Measurements from ENCODE around the gene EYA4.

Gene EYA4

DNA sequence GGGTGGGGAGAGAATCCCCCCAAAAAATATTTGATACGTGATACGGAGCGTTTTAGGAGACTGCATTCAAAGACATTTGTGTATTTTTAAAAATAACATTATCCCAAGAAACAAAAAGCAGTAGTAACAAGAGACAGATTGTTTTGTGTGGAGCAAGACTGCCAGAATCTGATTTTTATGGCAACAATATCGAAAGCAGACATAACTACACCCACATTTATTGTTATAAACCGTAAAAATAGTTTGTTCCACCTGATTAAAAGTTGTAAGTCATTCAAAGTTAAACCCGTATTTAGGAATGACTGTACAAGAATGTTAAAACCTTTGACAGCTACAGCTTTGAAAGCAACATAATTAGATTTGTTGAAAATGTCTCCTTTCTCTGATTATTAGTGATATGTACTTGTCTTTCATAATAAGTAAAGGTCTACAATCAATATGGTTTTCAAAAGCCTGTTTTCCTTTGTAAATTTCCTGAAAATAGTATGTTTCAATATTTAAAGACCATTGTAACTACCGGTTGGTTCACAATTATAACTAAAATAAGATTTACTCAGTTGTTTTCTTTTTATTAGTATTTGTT, 2.7 kb downstream of the EYA4 start:
- no peak for DNase-seq (ENCODE audit: low read depth)

DNA sequence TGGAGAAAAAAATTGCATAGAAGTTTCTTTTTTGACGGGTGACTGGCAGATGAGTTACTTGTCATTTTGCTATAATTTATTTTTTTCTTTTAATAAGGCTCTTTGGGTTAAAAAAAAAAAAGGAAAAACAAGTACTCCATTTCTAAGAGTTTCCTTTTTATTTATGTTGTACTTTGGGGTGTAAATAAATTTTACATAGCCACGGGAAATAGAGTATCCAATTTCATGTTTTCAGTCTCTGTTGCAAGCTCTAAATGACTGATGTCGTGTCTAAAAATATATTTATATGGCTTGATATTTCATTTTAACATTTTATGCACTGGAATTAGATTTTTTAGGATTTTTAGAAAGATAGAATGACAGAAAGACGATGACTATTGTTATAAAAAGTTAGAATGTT, 3.4 kb downstream of the EYA4 start:
- DNase-seq (ENCODE audit: low read depth): no peak

DNA sequence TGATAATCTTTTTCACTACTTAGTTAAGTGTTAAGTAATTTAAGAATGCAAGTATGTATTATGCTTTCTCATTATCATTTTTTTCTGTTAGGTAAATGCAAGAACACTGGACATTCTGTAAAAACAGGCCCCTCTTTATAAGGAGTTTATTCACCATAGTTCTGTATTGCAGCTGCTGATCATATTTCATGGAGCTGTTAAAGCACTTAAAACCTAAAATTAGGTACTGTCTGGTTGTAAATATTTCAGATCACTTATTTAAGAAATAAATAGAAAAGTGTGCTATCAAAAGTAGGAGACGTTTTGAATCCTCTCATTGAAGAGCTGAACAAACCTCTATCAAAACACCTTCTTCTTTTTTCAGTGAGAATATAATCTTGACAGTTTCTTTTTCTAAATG, 3.9 kb downstream of the EYA4 start:
- DNase-seq (ENCODE audit: low read depth): no peak

DNA sequence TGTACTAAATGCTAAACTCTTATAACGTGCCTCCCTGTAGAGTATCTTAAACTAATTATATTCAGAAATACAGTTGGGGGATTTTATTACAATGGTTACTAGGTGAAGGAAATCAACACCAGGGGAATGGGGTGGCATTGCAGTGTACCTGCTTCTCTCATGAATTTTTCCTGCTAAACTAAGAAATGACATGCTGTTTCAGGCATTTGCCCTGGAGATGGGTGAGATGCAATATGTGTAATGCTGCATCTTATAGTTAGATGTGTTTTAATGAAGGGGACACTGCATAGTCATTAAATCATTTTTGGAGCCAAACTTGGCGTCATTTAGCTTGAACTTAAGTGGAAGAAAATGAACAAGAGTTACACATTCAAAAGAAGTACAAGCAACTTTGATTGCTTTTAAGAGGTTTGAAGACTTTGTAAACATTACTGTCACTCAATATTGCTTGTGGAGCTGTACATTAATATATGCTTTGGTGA, 4.3 kb downstream of the EYA4 start:
- no peak for DNase-seq (ENCODE audit: low read depth)

DNA sequence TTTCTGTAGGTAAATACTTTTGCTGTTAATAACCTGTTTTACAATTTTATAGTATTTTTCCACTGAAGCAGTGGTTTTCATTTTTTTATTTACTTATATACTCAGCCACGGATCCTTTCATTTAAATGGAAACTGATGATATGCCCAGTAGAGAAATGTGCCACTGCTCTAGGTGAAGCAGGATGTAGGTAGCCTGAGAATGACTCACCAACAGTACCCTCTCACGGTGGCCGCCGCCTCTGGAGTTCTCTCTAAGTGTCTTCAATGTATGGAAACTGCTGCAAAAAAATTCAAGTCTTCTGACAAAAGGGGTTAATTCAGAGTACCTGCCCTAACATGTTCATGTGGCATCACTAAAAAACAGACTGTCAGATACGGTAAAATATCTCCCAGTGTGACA, 6.4 kb downstream of the EYA4 start:
- no peak for DNase-seq (ENCODE audit: low read depth)

DNA sequence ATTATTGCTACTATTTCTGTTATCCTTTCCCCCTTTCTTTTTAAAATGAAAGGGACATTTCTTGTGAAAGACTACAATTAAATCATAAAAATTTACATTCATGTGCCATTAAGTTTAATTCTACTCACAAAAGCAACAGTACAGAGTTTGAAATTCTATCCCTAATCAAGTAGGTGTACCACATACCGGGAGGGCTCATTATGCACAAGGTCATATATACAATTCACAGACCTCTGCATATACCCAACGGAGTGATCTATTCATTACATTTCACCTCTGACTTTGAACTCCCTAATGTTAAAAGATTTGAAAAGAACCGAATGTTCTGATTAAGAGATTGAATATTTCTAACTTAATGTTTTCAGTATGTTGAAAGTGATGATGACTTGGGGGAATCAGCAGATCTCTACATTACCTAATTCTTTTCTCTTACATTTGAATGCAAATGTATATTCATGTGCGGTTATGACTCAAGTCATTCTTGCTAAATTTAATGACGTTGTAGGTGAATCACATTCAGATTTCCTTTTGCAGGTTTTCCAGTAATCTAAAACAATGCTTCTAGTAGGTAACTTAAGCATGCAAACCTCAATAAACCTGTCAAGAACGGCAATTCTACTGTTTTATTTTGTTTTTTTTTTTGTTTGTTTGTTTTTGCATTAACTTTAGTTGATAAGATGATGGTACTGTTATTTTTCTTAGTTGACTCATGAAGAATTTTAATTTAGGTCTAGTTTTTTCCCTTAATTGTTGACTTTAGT, 7.3 kb downstream of the EYA4 start:
- DNase-seq (ENCODE audit: low read depth): no peak

DNA sequence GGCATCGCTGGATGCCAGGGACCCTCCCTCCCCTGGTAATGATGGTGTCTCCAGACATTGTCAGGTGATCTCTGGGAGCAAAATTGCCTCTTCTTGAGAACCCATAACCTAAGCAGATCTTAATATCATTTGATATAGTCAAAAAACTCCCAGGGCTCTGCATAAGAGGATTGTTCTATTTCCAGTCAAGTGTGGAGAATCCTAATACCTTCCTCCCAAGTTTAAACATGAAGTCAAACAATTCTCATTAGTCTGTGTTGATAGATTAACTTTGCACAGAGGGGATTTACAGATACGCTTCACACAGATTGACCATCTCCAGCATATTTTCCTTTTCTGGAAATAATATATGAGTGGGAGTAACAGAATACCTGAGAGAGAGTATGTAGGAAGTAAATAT, 10.5 kb downstream of the EYA4 start:
- no peak for DNase-seq (ENCODE audit: low read depth)

DNA sequence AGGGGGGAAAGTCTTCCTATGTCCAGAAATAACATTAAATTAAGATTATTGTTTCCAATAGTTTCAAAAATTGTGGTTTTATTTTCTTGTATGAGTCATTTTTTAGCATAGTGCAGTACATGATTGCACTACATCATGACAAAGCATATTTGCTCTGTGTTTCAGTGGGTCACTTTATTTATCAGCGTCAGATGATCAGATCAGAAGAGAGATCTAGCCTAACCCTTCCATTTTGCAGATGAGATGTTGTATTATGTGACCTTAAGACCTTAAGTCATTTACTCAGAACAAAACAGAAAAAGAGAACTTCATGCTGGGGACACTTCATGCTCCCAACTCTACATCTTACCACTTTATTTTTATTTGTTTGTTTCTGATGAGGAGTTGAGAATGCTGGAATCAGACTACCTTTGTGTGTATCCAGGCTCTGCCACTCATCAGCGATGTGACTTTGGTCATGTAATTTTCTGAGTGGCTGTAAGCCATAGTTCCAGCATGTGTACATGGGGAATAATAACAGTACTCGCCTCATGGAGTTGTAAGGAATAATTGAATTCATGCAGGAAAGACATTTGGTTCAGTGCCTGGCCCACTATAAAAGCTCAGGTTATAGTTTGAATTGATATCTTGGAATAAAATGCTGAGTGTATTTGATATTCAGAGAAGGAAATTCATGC, 13.5 kb downstream of the EYA4 start:
- no peak for DNase-seq (ENCODE audit: low read depth)

DNA sequence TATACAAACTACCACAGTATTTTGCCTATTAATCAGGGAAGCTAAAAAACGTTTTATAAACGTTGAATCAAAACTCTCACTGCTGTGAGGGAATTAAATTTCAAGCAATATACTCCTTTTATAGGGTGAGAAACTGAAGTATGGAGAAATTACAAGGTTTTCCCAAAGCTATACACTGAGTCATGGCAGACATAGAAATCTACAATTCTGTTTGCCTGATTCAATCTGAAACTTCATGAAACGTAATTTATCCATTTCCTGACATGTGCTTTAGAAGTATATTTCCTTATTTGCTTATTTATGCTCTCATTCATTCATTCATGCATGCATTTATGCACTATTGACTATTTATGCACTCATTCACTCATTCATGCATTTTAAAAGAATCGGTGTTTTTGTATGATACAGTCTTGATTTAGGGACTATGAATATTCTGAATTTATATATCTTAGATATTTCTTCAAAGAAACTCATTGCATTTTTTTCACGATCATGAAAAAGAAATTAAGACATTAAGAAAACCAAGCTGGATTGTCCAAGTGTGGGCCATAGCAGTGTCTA, 16.5 kb downstream of the EYA4 start:
- DNase-seq (ENCODE audit: low read depth): no peak

DNA sequence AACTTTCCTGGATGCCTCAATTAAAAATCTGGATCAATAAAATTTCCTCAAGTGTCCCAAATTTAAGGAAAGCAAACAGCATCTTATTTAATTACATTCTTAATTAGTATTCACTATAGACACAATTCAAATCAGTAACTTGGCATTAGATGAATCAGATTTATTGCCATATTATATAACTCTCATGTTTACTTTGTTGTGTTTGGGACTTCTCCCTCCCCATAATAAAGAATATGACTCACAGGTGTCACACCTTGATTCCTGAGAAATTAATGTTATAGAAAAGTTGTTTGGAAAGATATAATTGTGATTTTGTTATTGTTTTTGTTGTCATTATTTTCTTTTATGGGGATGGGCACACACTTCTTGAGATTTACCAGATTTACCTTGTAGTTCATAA, 18.4 kb downstream of the EYA4 start:
- DNase-seq (ENCODE audit: low read depth): no peak

DNA sequence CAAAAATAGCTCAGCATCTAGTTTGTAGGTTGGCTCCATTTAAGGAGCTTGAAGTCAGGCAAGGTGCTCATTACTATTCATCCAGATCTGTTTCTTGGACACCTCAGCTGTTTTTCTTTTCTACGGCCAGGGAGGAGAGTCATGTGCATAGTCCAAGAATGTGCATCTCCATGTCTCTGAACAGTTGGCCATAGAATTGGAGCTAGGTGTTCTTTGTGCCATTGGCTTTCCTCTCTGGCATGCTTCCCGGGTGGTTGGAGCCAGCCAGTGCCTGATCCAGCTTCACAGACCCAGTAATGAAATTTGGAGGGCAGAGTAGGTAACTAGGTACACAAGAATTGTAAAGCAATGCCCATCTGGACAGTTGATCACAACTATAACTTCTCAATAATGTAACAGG, 21.6 kb downstream of the EYA4 start:
- no peak for DNase-seq (ENCODE audit: low read depth)

DNA sequence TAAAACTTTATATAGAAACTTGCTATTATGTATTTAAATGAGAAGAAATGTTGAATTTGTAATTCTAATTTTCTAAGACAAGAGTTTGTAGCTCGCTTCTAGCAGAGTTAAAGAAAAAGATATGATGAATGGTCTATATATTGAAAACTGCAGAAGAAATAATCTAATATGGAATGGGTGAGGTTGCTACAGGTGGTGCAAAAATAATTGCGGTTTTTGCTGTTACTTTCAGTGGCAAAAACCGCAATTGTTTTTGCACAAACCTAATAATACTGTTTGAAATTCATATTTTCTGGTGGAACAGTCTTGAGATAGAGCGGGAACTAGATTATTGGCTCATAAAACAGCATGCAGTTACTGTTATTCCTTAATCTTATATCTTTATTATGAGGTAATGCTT, 23.9 kb downstream of the EYA4 start:
- no peak for DNase-seq (ENCODE audit: low read depth)

DNA sequence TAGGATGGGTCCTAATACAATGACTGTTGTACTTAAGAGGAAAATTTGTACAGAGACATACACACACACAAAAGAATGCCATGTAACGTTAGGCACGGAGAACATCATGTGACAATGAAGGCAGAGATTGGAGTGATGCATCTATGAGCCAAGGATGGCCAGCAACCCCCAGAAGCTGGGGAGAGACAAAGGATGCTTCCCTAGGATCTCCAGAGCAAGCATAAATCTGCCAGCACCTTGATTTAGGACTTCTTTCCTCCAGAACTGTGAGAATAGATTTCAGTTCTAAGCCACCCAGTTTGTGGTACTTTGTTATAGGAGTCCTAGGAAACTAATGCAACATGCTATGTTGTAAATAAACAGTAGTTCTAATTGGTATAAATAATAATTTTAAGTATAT, 25.0 kb downstream of the EYA4 start:
- no peak for DNase-seq (ENCODE audit: low read depth)

DNA sequence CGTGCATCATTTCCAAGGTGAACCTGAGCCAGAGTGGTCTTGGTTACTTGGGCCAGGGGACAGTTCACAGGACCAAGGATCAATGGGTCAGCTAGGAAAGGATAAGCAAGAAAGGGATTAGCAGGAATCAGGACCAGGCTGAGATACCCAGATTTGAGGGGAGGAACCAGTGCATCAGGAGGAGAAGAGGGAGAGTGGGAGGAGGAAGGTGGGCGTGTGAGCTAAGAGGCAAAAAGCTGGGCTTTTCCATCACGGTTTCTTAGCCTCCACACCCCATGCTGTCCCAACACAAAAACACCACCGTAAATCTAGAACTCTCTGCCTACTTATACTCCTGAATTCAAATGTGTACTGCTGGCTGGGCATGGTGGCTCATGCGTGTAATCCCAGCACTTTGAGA, 27.5 kb downstream of the EYA4 start:
- no peak for DNase-seq (ENCODE audit: low read depth)

DNA sequence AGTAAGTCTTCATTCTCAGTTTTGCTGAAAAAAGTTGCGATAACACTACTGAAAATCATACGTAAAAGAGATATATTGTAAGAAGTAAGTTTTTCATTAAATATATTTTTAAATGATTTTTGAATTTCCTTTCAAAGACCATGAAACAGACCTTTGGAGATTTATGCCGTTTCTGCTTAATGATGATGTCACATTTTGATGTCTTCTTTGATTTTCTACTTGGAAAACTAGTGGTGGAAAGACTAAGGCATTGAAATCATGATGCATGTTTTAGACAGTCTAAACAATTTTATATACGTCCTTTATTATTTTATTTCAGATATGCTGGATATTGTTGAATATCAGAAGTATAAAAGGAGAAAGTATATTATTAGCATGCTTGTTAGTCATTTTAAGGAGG, 33.7 kb downstream of the EYA4 start:
- no peak for DNase-seq (ENCODE audit: low read depth)

DNA sequence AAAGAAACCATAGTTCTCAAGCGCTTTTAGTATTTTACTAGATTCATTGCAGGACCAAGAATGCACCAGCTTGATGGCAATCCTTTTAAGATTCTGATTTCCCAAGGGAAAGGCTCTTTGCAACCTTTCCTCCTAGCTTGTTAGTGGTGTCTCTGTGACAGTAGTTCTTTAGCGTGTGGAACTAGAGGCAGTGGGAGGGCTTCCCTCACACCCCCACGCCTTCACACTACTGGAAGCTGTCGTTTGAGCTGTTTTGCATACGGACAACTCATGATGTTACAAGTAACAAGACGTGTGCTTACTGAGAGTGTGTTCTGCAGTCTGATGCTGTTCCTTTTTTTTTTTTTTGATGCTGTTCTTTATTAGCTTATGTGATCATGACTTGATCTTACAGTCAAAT, 34.1 kb downstream of the EYA4 start:
- DNase-seq (ENCODE audit: low read depth): no peak

DNA sequence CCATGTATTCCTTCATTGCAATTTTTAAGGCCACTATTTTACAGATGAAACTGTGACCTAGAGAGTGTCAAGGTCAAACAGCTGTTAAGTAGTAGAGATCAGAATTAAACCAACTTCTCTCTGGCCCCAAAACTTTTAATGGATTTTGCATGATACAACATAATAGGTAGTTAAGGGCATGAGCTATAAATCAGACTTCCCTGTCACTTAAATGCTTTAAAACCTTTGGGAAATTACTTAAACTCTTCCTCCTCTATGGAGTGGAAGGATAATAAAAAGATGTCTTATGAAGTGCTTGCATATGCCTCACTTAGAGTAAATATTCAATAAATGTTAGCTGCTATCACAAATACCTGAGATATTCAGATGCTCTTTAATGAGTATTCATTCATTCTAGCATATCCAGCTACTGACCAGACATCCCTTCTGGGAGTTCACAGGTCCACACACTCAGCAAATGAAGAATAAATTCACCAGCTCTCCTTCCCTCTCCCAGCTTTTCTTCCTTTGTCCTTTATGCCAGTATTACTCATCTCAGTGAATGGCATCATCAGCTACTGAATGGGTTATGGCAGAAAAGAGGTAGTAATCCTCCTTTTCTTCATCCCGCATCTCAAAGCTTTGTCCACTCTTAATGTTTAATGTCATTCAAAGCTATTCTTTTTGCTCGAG, 36.2 kb downstream of the EYA4 start:
- DNase-seq (ENCODE audit: low read depth): no peak

DNA sequence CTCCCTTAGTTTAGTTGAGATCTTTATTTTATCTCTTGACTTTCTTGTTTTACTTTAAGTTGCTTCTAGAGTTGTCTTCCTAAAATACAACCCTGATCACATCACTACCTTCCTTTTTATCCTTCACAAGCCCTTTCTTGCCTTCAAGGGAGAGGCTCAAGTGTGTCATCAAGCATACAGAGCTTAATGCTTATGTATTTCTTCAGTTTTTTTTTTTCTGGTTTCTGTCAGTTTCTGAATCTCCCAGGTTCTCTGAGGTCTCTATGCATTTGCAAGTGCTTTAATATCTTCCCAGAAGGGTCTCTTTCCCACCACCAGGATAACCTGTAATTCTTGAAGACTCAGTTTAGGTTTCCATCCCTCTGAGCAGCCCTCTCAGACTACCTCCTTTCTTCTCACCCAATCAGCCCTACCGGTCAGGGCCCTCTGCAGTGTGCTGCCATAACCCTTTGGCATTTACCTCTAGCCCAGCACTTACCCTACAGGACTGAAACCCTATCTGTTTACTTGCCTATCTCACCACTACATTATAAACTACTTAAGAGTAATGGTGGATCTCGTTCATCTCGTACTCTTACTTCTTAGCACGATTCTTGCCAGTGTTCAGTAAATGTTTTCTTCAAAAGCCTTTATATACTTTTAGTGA, 36.9 kb downstream of the EYA4 start:
- no peak for DNase-seq (ENCODE audit: low read depth)

DNA sequence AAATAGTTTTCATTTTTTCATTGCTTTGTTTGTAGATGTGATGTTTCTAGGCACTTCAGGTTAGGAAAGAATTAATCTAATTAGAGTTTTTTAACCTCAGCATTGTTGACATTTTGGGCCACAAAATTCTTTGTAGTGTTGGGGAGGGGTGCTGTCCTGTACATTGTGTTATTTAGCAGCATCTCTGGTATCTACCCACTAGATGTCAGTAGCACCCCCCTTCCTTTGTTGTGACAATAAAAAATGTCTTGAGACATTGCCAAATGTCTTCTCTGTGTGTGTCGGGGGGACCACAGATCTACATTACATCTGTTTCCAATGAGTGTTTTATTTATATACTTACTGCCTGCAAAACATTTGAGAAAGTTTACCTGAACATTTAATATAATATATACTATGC, 45.6 kb downstream of the EYA4 start:
- DNase-seq (ENCODE audit: low read depth): no peak

DNA sequence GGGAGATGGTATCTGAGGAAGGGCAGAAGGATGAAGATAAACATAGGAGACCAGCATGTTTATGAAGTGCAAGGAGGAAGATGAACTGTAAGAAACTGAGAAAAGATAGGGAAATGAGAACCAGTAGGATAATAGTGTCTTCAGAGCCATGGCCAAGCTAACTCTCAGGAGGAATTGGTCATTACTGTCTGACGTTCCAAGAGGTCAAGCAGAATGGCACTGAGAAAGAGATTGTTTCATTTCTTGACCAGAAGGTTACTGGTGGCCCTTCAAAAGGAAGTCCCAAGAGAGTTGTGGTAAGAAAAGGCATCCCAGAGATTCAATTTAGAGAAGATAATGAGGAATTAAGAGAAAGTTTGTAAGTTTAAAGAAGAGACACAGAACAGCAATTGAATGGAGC, 47.5 kb downstream of the EYA4 start:
- DNase-seq (ENCODE audit: low read depth): no peak

DNA sequence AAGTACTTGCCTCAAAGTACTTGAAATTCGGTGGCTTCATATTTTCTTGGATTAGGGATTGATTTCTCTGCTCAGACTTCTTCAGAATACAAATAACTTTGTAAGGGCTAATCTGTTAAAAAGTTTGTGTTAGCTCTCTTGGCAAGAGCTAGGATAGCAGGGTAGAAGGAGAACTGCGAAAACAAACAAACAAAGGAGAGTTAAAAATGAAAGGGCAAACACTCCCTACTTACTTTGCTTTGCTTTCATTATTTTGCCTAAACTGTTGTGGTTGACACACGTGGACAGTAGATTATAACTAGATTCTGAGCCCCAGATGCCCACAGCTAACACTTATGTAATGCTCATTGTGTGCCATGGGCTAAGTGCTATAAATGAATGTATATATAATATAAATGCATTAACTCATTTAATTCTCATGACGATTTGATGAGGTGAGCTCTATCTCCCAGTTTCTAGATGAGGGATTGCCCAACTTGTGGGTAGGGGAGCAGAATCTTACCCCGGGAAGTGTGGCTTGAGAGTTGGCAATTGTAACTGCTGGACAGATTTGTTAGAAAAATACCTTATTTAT, 48.7 kb downstream of the EYA4 start:
- no peak for DNase-seq (ENCODE audit: low read depth)

DNA sequence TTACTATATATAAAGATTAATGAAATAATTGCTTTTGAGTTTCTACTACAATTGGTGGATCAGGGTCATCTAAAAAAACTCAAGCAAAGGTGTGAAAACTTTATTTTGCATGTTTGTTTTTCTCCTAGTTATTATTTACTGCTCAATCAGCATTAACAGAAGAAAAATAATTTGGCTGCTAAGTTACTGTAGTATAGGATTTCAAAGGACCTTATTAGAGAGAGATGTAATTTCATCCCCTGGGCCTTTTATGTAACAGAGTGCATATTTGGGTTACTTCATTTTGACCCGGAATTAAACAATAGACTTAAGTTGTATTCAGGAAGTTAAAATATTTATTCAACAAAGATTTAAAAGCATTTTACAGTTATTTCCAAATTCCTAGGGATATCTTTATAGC, 49.8 kb downstream of the EYA4 start:
- DNase-seq (ENCODE audit: low read depth): no peak
